ENCODE data around the gene OR2A25. TPM values are rescaled to one million over a fixed set of nuclear protein-coding genes. Genes with fewer than 3 reads are reported as not detected.
A peak's percentile ranks its signal among the peaks of the same experiment; 100 is the strongest.

OR2A25 gene
- total and polyA plus RNA-seq, 2 donors (not counting 1 experiment from before 2014, with no cell fraction given): not detected

- H3K36me3 ChIP-seq (ENCODE audit: control insufficient read depth, insufficient read depth, low read length): no peaks in the 10 kb centered on the region
- DNase-seq (ENCODE audit: low read depth in 2 of 2): peak; percentile 10 to 73
- H3K79me2 ChIP-seq (ENCODE audit: control insufficient read depth, insufficient read depth, low read length): no peaks in the 10 kb centered on the region
- TF ChIP-seq CTCF (conservative IDR thresholded peaks at IDR 0.05 in 1 of 2, IDR thresholded peaks at IDR 0.05 in 1 of 2; ENCODE audit: low read depth in 1 of 2, low read length in 2 of 2) (peak; percentile 22 to 54), EZH2 (IDR thresholded peaks at IDR 0.05; ENCODE audit: low read length, missing control alignments) (no peak)
- H3K9ac ChIP-seq (ENCODE audit: insufficient read depth, low read length): no peak overlapping the region
- H3K9me3 ChIP-seq (ENCODE audit: control insufficient read depth, insufficient read depth, low read depth, low read length): no peaks in the 10 kb centered on the region
- H3K4me2 ChIP-seq (ENCODE audit: extremely low read depth, insufficient read depth, low read length): no peak overlapping the region
- no peak overlapping the region for H2AFZ ChIP-seq (ENCODE audit: low read length)
- no peaks in the 10 kb centered on the region for H3K27me3 ChIP-seq (ENCODE audit: control insufficient read depth, insufficient read depth, low read length)
- no peaks in the 10 kb centered on the region for H4K20me1 ChIP-seq (ENCODE audit: control insufficient read depth, extremely low read depth, insufficient read depth, low read length)
- H3K4me1 ChIP-seq (ENCODE audit: control insufficient read depth, extremely low read depth, insufficient read depth, low read length): no peaks in the 10 kb centered on the region
- no peak overlapping the region for H3K4me3 ChIP-seq (replicated peaks in 1 of 4; ENCODE audit: control extremely low read depth in 1 of 4, insufficient read depth in 1 of 4, low read depth in 3 of 4, low read length in 4 of 4)
- no peak overlapping the region for H3K27ac ChIP-seq (ENCODE audit: insufficient read depth, low read length)
These were observed 42.5 kb upstream of the OR2A25 start for GRCh38 chr7:144027070-144027469.

- Histone ChIP-seq H3K27ac (ENCODE audit: insufficient read depth, low read length) (no peak overlapping the region), H3K4me1 (ENCODE audit: control insufficient read depth, extremely low read depth, insufficient read depth, low read length) (no peaks in the 10 kb centered on the region), H3K9ac (ENCODE audit: insufficient read depth, low read length) (no peak overlapping the region), H3K9me3 (ENCODE audit: control insufficient read depth, insufficient read depth, low read depth, low read length) (no peaks in the 10 kb centered on the region), H3K36me3 (ENCODE audit: control insufficient read depth, insufficient read depth, low read length) (no peaks in the 10 kb centered on the region), H2AFZ (ENCODE audit: low read length) (no peak overlapping the region), H3K79me2 (ENCODE audit: control insufficient read depth, insufficient read depth, low read length) (no peaks in the 10 kb centered on the region), H3K4me2 (ENCODE audit: extremely low read depth, insufficient read depth, low read length) (no peak overlapping the region), H4K20me1 (ENCODE audit: control insufficient read depth, extremely low read depth, insufficient read depth, low read length) (no peaks in the 10 kb centered on the region), H3K27me3 (ENCODE audit: control insufficient read depth, insufficient read depth, low read length) (no peaks in the 10 kb centered on the region), H3K4me3 (replicated peaks in 1 of 4; ENCODE audit: control extremely low read depth in 1 of 4, insufficient read depth in 1 of 4, low read depth in 3 of 4, low read length in 4 of 4) (no peak overlapping the region)
- TF ChIP-seq CTCF (conservative IDR thresholded peaks at IDR 0.05 in 1 of 2, IDR thresholded peaks at IDR 0.05 in 1 of 2; ENCODE audit: low read depth in 1 of 2, low read length in 2 of 2) (no peak), EZH2 (IDR thresholded peaks at IDR 0.05; ENCODE audit: low read length, missing control alignments) (no peak)
- no peak for DNase-seq (ENCODE audit: low read depth in 2 of 2)
These were observed 41.6 kb upstream of the OR2A25 start for GRCh38 chr7:144027974-144028373.

GRCh38 chr7:144028547-144028946 is 41.1 kb upstream of the OR2A25 start:
- no peaks in the 10 kb centered on the region for H3K9me3 ChIP-seq (ENCODE audit: control insufficient read depth, insufficient read depth, low read depth, low read length)
- no peak overlapping the region for H2AFZ ChIP-seq (ENCODE audit: low read length)
- H3K9ac ChIP-seq (ENCODE audit: insufficient read depth, low read length): no peak overlapping the region
- H3K4me2 ChIP-seq (ENCODE audit: extremely low read depth, insufficient read depth, low read length): no peak overlapping the region
- H3K4me1 ChIP-seq (ENCODE audit: control insufficient read depth, extremely low read depth, insufficient read depth, low read length): no peaks in the 10 kb centered on the region
- no peak for DNase-seq (ENCODE audit: low read depth in 2 of 2)
- no peak for TF ChIP-seq CTCF (conservative IDR thresholded peaks at IDR 0.05 in 1 of 2, IDR thresholded peaks at IDR 0.05 in 1 of 2; ENCODE audit: low read depth in 1 of 2, low read length in 2 of 2)
- no peak for TF ChIP-seq EZH2 (IDR thresholded peaks at IDR 0.05; ENCODE audit: low read length, missing control alignments)
- no peak overlapping the region for H3K4me3 ChIP-seq (replicated peaks in 1 of 4; ENCODE audit: control extremely low read depth in 1 of 4, insufficient read depth in 1 of 4, low read depth in 3 of 4, low read length in 4 of 4)
- no peaks in the 10 kb centered on the region for H3K27me3 ChIP-seq (ENCODE audit: control insufficient read depth, insufficient read depth, low read length)
- no peaks in the 10 kb centered on the region for H4K20me1 ChIP-seq (ENCODE audit: control insufficient read depth, extremely low read depth, insufficient read depth, low read length)
- no peaks in the 10 kb centered on the region for H3K36me3 ChIP-seq (ENCODE audit: control insufficient read depth, insufficient read depth, low read length)
- no peak overlapping the region for H3K27ac ChIP-seq (ENCODE audit: insufficient read depth, low read length)
- H3K79me2 ChIP-seq (ENCODE audit: control insufficient read depth, insufficient read depth, low read length): no peaks in the 10 kb centered on the region

Measured in fibroblast of lung (primary cell).